GM12865 (cell line): Measurements from ENCODE around the gene PRKCE.

Experiments used
- DNase-seq: peaks from one replicate; pipeline ENCODE4 v3.0.0; 2010; ENCODE audit warnings: low read depth
- H3K4me3 ChIP-seq: 2 replicates; pipeline ENCODE4 v1.5.1; 2011; ENCODE audit warnings: mild to moderate bottlenecking, low read depth, low read length, control low read depth
- CTCF ChIP-seq: IDR thresholded peaks from 2 replicates; pipeline ENCODE4 v1.5.1; 2011; ENCODE audit warnings: low read length, control low read depth, low read depth, inconsistent platforms; ENCODE audit not compliant: insufficient read depth; ENCODE audit errors: missing control alignments

PRKCE gene

DNA sequence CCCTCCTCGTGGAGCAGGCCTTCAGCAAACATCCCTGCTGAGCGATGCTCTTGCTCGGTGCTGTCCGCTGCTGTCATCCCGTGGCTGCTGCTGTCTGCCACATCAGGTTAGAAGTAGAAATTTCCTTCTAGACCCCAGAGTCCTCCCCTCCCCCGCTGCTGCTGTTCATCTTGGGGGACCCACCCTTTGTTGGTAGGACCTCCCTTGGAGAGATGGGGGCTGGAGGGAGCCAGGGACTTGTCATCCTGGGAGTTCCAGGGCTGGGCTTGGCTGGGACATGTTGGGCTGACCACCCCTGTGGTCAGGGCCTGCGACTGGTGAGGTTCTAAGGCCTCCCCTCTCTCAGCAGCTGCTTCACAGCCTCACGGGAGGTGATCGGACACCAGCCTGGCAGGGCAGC, 122.4 kb downstream of the PRKCE start:
- DNase-seq, result no peak
- H3K4me3 ChIP-seq, result no peak overlapping the region
- TF ChIP-seq CTCF, result no peak

GRCh38 chr2:45774688-45775244, 123.3 kb downstream of the PRKCE start:
- TF ChIP-seq CTCF, result no peak
- no peak for DNase-seq
- H3K4me3 ChIP-seq, result no peak overlapping the region

DNA sequence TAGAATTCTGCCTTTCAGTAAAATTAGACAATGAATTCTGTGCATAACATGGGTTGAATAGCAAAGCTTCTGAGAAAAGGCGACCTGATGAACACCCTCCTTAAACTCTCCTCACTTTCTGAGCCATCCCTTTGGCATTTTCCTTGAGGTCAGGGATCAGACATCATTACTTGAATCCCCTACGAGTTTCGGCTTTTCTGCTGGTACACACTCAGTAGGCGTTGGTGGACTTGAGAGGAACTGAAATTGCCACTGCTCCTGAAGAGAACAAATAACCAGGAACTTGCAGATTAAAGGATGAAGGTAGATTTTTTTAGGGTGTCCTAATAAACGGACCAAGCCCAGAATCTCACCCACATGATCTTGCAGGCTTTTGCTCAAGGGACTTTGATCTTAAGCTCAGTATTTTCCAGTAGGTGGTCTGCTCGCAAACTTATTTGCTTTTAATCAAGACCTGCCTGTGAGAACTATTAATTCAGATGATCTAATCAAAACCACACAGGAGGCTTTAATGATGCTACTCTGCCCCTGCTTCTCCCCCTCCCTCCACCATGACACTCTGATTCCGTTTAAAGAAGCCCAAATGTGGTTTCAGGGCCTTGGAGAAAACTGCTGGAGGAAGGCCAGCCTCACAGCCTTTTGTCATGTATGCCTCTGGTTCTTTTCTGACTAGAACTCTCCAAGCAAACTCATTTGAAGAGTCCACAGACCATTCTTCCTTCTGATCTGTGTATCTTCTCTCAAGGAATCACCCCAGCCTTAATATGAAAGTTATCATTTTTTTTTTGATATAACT, 124.9 kb downstream of the PRKCE start:
- DNase-seq, result no peak
- no peak for TF ChIP-seq CTCF
- H3K4me3 ChIP-seq, result no peak overlapping the region

DNA sequence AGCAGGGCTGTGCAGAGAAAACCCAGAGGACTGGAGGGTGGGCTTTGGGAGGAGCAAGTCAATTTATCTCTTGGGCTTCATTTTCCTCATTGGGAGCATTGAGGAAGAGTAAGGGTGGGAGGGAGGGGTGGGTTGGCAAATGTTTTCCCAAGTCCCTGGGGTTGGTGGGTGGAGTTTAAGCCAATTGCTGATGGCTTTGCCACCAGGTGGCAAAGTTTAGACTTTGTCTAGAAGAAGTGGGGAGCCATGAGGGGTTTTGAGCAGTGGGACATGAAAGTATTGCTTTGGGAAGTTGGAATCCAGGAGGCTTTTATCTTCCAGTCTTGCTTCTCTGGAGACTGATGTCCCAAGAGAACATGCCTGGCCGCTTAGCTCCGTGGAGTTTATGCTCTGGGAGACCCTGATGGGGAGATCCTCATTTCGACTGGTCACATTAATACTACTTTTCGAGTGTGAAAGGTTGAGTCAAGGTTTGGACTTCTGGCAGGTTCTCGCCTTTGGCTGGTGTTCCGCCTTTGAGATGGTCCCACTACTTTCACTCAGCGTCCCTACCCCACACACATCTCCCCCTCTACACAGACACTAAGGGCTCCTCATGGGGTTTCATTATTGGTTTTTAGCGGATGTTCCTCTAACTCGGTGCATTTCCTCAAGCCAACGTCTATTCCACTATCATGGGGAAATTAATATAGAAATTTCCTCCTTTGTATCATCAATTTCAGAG, 126.7 kb downstream of the PRKCE start:
- H3K4me3 ChIP-seq, result no peak overlapping the region
- no peak for TF ChIP-seq CTCF
- no peak for DNase-seq

DNA sequence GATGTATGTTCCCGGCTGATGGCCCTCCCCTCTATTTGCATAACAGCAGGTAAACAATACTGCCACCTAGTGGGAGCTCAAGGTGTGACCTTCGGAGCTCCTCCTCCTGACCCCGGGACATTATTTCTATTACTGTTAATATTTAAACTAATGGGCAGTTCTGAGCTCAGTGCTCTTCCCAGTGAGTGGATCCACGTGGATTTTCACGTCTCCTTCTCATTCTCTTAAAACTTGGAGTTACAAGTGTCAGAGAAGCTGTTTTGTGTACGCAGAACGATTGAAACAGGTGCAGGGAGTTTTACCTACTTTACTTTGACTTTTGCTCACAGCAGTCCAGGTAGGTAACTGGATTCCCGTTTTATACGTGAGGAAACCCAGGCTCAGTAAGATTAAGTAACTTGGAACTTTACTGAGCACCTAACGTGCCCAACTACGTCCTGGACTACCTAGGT, 127.3 kb downstream of the PRKCE start:
- peak; percentile 80 for DNase-seq
- H3K4me3 ChIP-seq, result no peak overlapping the region

More for the DNA sequence above, 127.3 kb downstream of the PRKCE start:
- peak; percentile 58 for TF ChIP-seq CTCF
